HepG2 (cell line): ENCODE results near the gene USP32. TPM values are rescaled to one million over a fixed set of nuclear protein-coding genes. Genes with fewer than 3 reads are reported as not detected.

Source experiments
- ATAC-seq: fragments of 200-7000 bp; cut with Tn5 transposase; 3 replicates; pipeline ENCODE4 v1.9.1; 2020; ENCODE audit warnings: mild to moderate bottlenecking, moderate library complexity
- BruUV-seq: library from RNA; stranded (reverse); fragments of 400-500 nt; replicated peaks from 2 replicates; lab custom pipeline; 2021; lab: Mats Ljungman, UMichigan
- CTCF ChIA-PET: fragments of 300-600 bp; formaldehyde crosslinking; extraction: SDS; loops from one replicate; lab custom pipeline; 2021; ENCODE audit warnings: low total read pairs, inconsistent platforms, low intra/inter-chr PET ratio; lab: Yijun Ruan, JAX
- POLR2A ChIA-PET: fragments of 350-600 bp; sonication (Branson Sonifier 250); formaldehyde crosslinking; loops from one replicate; lab custom pipeline; 2020; ENCODE audit warnings: antibody characterized with exemption, inconsistent platforms; lab: Yijun Ruan, JAX
- DNase-seq: peaks from one replicate; pipeline ENCODE4 v3.0.0-alpha.2; 2015; ENCODE audit warnings: low spot score
- FAIRE-seq: peaks from 3 replicates; lab custom pipeline; 2011; peaks lifted over from hg19 to GRCh38; lab: Jason Lieb, UNC
- H2AFZ ChIP-seq: one replicate; pipeline ENCODE4 v1.6.1; 2011; ENCODE audit warnings: low read length, inconsistent platforms
- H3K27ac ChIP-seq: fragments of 300-600 bp; 3 replicates; pipeline ENCODE4 v1.8.0; 2011; ENCODE audit warnings: mixed run types, mild to moderate bottlenecking, mixed read lengths, low read length, inconsistent platforms; ENCODE audit not compliant: insufficient read depth; ENCODE audit errors: extremely low read length
- H3K27me3 ChIP-seq, 2 experiments: fragments of 200-600 bp in 1 of 2; 2 replicates in 1 of 2; 3 replicates in 1 of 2; pipeline versions ENCODE4 v1.6.0 to v1.8.0; 2011; ENCODE audit warnings: low read length in 2 of 2, mild to moderate bottlenecking in 2 of 2, moderate library complexity in 2 of 2, inconsistent platforms in 1 of 2; ENCODE audit not compliant: insufficient read depth in 2 of 2, control insufficient read depth in 1 of 2
- H3K36me3 ChIP-seq, 2 experiments: fragments of 200-600 bp in 1 of 2; replicated peaks in 1 of 2; 2 replicates in 1 of 2; 3 replicates in 1 of 2; pipeline versions ENCODE4 v1.5.1 to v1.8.0; 2011; ENCODE audit warnings: low read length in 2 of 2, inconsistent platforms in 1 of 2; ENCODE audit not compliant: insufficient read depth in 2 of 2, control insufficient read depth in 1 of 2
- H3K4me1 ChIP-seq: 2 replicates; pipeline ENCODE4 v1.5.1; 2012; ENCODE audit warnings: low read length, inconsistent platforms; ENCODE audit not compliant: insufficient read depth
- H3K4me2 ChIP-seq: 2 replicates; pipeline ENCODE4 v1.6.0; 2011; ENCODE audit warnings: low read depth, low read length, inconsistent platforms
- H3K4me3 ChIP-seq, 3 experiments: fragments of 200-600 bp in 1 of 3; sonication (generic), shearing (Covaris generic) in 1 of 3; replicated peaks in 1 of 3; 2 replicates each; pipeline ENCODE4 v1.5.1; 2011 to 2016; ENCODE audit warnings: low read length in 3 of 3, inconsistent platforms in 2 of 3, low read depth in 2 of 3, mild to moderate bottlenecking in 2 of 3, control low read depth in 1 of 3, mixed read lengths in 1 of 3; ENCODE audit not compliant: insufficient read depth in 1 of 3
- H3K79me2 ChIP-seq: one replicate; pipeline ENCODE4 v1.6.1; 2011; ENCODE audit warnings: low read length, inconsistent platforms; ENCODE audit not compliant: insufficient read depth
- H3K9ac ChIP-seq: 2 replicates; pipeline ENCODE4 v1.6.0; 2011; ENCODE audit warnings: mild to moderate bottlenecking, low read depth, low read length, inconsistent platforms; ENCODE audit not compliant: insufficient read depth
- H3K9me3 ChIP-seq: 2 replicates; pipeline ENCODE4 v1.5.1; 2012; ENCODE audit warnings: mild to moderate bottlenecking, low read length
- H4K20me1 ChIP-seq: 2 replicates; pipeline ENCODE4 v1.6.0; 2011; ENCODE audit warnings: inconsistent platforms, mild to moderate bottlenecking, low read length, moderate library complexity; ENCODE audit not compliant: insufficient read depth
- DPF2 ChIP-seq: sonication (generic); formaldehyde crosslinking; IDR thresholded peaks from 2 replicates; pipeline ENCODE4 v1.4.0; 2020; ENCODE audit warnings: mild to moderate bottlenecking, low read depth, missing genetic modification reagents, borderline replicate concordance
- ELF4 ChIP-seq: sonication (generic); formaldehyde crosslinking; IDR thresholded peaks from 2 replicates; pipeline ENCODE4 v1.5.0; 2020; ENCODE audit warnings: missing genetic modification reagents, mild to moderate bottlenecking, moderate library complexity, borderline replicate concordance
- MAZ ChIP-seq, 2 experiments: sonication (generic) in 1 of 2; formaldehyde crosslinking in 1 of 2; IDR thresholded peaks; 2 replicates each; pipeline versions ENCODE4 v1.5.0 to v1.6.1; 2012 to 2020; ENCODE audit warnings: low read depth in 2 of 2, mild to moderate bottlenecking in 2 of 2, borderline replicate concordance in 1 of 2, improper control_type of control experiment in 1 of 2, low read length in 1 of 2, missing genetic modification reagents in 1 of 2, moderate library complexity in 1 of 2
- POLR2A ChIP-seq, 2 experiments: IDR thresholded peaks; 2 replicates each; pipeline ENCODE4 v1.6.1; 2011; ENCODE audit warnings: low read depth in 2 of 2, low read length in 2 of 2, mild to moderate bottlenecking in 1 of 2, moderate library complexity in 1 of 2; ENCODE audit not compliant: insufficient read depth in 1 of 2
- RCOR2 ChIP-seq: IDR thresholded peaks from 2 replicates; pipeline ENCODE4 v1.6.1; 2016; ENCODE audit warnings: missing biosample characterization, missing genetic modification reagents
- SCMH1 ChIP-seq: sonication (generic); formaldehyde crosslinking; IDR thresholded peaks from 2 replicates; pipeline ENCODE4 v1.9.0; 2021; ENCODE audit warnings: missing genetic modification reagents, mild to moderate bottlenecking, borderline replicate concordance
- ZNF496 ChIP-seq: sonication (generic); formaldehyde crosslinking; IDR thresholded peaks from 2 replicates; pipeline ENCODE4 v1.8.1; 2023; ENCODE audit warnings: mild to moderate bottlenecking, moderate library complexity, missing genetic modification reagents; ENCODE audit not compliant: insufficient replicate concordance
- in situ Hi-C: cut with HindIII; loops from 2 replicates; pipeline ENCODE4 v1.10.0; 2017; ENCODE audit warnings: low pct_unique_long_range_greater_than_20kb; ENCODE audit not compliant: extremely low pct_ligation_motif_present
- intact Hi-C: fragments of 100-400 bp; cut with micrococcal nuclease; formaldehyde crosslinking; loops from one replicate; pipeline ENCODE4 v1.10.0; 2022; ENCODE audit not compliant: unreplicated experiment
- polyA plus RNA-seq, 8 experiments: library from polyadenylated mRNA; depleted of rRNA in 3 of 8; stranded (reverse) in 7 of 8; unstranded in 1 of 8; fragments of >200 nt; fragmentation: Illumina TruSeq in 4 of 8; extraction: Trizol in 4 of 8; gene quantifications; 2 replicates each; pipeline versions ENCODE4 v1.2.1 to v1.2.3, GENCODE V29; 2011 to 2016; ENCODE audit warnings: low read depth in 4 of 8, missing spikeins in 1 of 8, mixed read lengths in 1 of 8; ENCODE audit not compliant: insufficient read depth in 1 of 8
- total RNA-seq, 5 experiments: library from RNA; depleted of rRNA; stranded (reverse); fragments of >200 nt; fragmentation: Illumina TruSeq; extraction: Trizol; gene quantifications; 2 replicates each; pipeline ENCODE4 v1.2.3, GENCODE V29; 2016; ENCODE audit warnings: low read depth in 1 of 5
- TF ChIP-seq, protein P1 (sequence below): sonication (generic); formaldehyde crosslinking; IDR thresholded peaks from 2 replicates; pipeline ENCODE4 v1.8.0; 2022; ENCODE audit warnings: missing genetic modification reagents, mild to moderate bottlenecking, borderline replicate concordance

The USP32 gene
- total and polyA plus RNA-seq, 2 of the 13 experiments (the other 11 are each of a cell fraction or from before 2014, with no cell fraction given) = 24.9 to 39.9 TPM

DNA sequence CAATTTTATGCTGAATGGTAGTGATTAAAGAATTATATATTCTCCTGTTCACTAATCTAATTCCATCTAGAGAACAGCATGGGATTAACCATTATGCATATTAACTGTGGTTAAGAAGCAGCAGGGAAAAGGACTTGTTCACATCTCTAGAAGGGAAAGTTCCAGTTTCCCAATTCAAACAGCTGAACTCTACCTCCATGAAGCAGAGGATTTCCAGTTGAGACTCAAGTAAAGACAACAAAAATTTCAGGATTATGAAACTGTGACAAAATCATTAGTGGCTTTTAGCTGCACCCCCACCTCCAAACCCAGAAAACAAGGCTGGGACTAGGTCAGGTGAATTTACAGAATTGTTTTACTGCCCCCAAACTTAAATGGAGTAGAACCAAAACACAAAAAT, 73.6 kb downstream of the USP32 start:
- peaks cover 24% of the 10 kb centered on the region for H3K79me2 ChIP-seq
- no peak overlapping the region for H3K27ac ChIP-seq
- intact Hi-C loops = loop anchor here (10.0 kb wide), 1 partner anchor 116 kb away; no protein-coding TSS in a partner anchor
- FAIRE-seq (no peak), DNase-seq (no peak)
- H3K9me3 ChIP-seq = no peaks in the 10 kb centered on the region
- H4K20me1 ChIP-seq = peaks cover 7% of the 10 kb centered on the region
- no peak overlapping the region for H3K4me3 ChIP-seq
- no peak for TF ChIP-seq ZNF496 (CRISPR knock-in tag)
- no peak for TF ChIP-seq DPF2
- no peak for TF ChIP-seq RCOR2 (CRISPR knock-in tag)
- no peak for TF ChIP-seq POLR2A (IDR thresholded peaks at IDR 0.05; ENCODE audit: insufficient read depth in 1 of 2, low read depth in 2 of 2, low read length in 2 of 2)
- TF ChIP-seq, protein P1, sequence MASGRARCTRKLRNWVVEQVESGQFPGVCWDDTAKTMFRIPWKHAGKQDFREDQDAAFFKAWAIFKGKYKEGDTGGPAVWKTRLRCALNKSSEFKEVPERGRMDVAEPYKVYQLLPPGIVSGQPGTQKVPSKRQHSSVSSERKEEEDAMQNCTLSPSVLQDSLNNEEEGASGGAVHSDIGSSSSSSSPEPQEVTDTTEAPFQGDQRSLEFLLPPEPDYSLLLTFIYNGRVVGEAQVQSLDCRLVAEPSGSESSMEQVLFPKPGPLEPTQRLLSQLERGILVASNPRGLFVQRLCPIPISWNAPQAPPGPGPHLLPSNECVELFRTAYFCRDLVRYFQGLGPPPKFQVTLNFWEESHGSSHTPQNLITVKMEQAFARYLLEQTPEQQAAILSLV = no peak
- TF ChIP-seq SCMH1 = no peak
- no peak for TF ChIP-seq MAZ (IDR thresholded peaks at IDR 0.05; ENCODE audit: borderline replicate concordance, low read depth, low read length)
- no peak for TF ChIP-seq MAZ (CRISPR knock-in tag; IDR thresholded peaks at IDR 0.05; ENCODE audit: low read depth)
- TF ChIP-seq ELF4 (CRISPR knock-in tag) = no peak
- TF ChIP-seq, all 625 proteins: peak for 0
- in situ Hi-C loops = no loop called here
- ATAC-seq = no peak
- no peaks in the 10 kb centered on the region for H3K27me3 ChIP-seq
- ChIA-PET CTCF (no interaction called here), POLR2A (no interaction called here)
- H3K4me1 ChIP-seq = peaks cover 16% of the 10 kb centered on the region
- H3K4me2 ChIP-seq = no peak overlapping the region
- no TSS peak for BruUV-seq
- H2AFZ ChIP-seq = no peak overlapping the region
- no peaks in the 10 kb centered on the region for H3K36me3 ChIP-seq
- no peak overlapping the region for H3K9ac ChIP-seq
